GM21529 (cell line): ENCODE data around the gene IPMK.
"Not testable (repeated sequence)": the region's sequence is repeated elsewhere in the genome, so short reads cannot be mapped to it uniquely, and the experiment has no call there.

Experiments used
- ATAC-seq: cut with Tn5 transposase; IDR thresholded peaks from one replicate; pipeline ENCODE4 v1.9.1; 2021; ENCODE audit not compliant: unreplicated experiment

The IPMK gene

DNA sequence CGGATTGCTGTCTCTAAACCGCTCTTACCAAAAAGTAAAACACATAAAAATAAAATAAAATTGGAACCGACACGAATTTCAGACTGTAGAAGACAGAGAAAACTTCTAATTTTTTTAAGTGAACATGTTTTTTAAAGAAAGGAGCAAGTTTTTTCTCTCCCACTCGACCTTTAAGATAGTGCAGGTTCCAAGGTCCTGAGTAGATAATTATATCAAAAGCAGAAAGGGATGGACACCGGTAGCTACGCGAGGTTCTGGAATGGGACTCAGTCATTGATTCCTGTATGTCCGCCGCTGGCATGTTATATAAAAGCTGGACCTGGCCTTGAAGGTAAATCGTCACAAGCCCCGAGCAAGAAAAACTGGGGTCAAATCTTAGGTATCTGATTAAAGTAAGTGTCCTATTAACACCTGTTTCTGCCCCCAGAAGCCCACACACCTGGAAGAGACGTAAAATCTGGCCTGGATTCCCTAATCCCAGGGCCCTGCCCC is 806 bp upstream of the IPMK start:
- ATAC-seq: peak; percentile 0

DNA sequence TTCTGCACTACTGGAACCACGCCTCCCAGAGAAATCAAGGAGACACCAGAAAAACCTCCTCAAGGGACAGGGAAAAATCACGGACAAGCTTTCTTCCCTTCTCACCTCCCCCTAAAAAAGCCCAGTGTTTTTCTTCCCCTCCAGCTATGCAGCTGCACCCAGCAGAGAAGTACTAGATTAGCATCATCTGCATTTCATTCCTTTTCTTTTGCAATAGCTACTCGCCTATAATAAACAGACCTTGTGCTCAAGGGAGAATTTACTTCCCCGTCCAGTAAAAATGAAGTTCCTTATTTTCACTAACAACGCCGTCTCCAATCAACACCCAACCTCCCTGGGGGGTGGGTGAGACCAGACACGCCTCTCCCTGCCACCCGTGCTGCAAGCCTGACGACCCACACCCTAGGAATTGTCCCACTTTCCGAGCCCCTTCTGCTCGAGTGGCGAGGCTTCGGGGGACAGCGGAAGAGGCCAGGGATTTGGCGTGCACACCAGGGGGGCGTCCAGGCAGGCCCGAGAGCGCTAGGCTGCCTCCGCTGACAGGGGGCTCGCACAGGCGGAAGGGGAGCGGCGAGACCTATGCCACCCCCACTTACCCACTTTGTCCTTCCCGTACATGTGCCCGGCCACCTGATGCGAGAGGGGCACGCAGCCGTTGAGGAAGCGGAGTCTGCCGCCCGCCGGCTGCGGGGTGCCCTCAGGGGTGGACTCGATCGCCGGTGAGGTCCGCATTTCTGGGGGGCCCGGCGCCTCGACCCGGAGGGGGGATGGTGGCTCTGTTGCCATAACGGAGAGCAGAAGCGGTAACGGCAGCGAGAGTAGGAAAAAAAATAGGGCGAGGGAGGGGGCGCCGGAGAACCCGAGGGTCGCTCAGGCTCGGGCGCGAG is 625 bp downstream of the IPMK start:
- peak; percentile 10 for ATAC-seq

DNA sequence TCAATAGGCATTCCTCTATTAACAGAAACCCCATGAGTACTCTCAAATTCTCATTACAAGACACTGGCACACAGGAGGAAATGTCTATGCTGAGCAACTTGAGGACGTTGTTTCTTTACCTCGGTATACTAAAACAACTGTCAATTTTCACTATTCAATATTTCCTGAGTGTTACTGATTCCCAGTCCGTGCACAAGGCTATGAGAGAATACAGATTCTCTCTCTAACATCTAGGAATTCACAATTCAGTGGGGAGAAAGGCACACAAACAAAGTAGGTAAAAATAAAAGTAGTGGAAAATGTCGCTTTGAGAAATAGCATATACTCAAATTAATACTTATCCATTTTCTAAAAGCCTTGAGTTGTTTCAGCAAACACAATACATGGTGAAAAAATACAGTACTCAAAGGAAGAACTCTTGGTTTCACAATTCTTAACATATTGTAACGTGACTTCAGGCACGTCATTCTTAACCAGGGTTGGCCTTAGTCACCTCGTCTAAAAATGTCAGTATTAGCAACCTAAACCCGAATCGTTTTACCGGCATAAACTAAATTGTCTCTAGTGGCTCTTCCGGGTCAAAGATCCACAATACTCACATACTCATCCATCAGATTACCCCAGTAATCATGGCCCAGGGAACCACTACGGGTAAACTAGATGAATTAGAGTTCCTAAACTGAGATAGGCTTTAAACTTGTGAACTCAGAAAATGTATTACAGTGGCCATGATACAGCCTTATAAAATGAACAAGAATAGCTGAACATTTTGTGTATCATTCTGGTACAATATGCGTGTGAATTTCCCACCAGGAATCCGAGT is 1.5 kb downstream of the IPMK start:
- ATAC-seq: peak; percentile 16

DNA sequence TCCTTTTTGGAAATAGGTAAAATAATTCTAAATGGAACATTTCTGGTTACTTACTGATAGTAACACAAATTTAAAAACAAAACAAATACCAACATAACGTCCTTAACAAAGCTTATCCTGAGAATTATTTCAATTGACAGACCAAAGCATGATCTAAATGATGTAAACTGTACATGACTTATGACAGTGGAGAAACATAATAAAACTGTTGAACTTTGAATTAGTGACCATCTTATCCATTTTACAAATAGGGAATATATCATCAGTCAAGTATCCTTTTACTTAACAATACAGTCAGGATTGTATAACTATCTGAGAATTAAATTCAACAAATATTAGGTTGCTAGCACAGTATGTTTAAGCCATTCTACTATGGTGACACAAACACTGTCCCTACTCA is 2.4 kb downstream of the IPMK start:
- ATAC-seq: no peak

DNA sequence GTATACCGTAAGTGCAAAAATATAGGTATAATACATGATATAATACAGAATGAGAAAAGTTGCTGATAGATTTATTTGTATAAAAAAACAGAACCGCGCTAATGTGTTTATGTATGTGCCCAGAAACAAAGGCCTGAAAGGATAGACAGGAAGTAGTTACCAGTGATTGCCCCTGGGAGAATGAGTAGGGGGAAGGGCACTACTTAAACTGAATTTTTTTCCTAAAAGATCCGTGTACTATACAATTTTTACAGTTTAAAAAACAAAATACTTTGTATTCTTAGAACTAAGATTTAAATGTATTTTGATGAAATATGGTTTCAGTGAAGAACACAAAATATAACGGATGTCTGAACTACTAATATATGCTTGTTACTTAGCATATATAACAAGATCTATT is 2.9 kb downstream of the IPMK start:
- ATAC-seq: no peak

DNA sequence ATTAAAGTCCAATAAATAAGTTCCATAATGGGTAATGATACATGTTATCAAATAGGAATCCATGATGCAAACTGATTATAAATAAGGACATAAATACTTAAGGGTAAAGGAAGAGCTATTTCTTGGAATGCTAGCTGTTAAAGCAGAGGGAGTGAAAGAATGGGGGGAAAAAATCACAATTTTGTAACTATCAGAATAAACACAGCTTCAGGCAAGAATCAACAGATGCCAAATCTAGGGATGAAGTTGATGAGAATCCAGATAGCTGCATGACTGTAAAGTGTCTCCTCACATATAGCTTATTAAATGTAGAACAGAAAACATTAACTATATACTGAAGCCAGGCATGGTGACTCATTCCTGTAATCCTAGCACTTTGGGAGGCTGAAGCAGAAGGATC is 4.9 kb downstream of the IPMK start:
- ATAC-seq: no peak

DNA sequence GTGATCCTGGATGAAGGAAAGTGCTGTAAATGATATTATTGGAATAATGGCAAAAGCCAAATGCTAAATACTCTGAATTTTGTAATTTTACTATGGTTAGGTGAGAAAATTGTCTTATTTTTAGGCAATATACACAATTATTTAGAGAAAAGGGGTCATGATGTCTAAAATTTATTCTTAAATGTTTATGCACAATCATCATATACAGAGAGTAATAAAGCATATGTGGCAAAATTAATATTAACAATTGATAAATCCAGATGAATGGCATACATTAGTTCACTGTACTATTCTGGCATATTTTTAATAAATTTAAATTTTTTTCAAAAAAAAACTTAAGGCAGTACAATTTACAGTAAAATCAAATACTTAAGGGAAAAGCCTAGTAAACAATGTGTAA is 7.4 kb downstream of the IPMK start:
- ATAC-seq: no peak

DNA sequence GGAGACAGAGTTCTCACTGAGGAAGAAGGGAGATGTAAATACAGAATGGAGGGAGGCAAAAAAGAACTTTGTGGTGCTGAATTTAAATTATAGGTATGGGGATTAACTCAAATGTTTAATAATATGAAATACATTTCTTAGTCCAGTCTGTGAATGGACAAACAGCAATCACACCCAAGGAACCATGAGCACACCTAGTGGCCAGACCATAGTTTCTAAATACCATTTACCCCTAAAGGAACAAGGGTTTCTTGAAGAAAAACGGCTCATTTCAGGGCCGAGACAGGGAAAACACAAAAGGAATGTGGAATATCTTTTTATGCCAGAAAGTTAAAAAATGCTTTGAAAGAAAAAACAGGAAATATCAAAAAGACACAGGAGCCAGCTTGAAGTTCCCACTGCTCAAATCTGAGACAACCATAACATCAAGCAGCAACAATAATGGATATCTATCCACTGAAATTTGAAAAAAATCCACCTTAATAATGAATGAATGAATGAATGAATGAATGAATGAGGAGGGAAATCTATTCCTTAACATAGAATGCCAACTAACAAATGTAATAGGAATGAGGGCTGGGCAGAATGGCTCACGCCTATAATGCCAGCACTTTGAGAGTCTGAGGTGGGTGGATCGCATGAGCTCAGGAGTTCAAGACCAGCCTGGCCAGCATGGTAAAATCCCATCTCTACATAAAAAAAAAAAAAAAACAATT is 8.6 kb downstream of the IPMK start:
- no peak for ATAC-seq

DNA sequence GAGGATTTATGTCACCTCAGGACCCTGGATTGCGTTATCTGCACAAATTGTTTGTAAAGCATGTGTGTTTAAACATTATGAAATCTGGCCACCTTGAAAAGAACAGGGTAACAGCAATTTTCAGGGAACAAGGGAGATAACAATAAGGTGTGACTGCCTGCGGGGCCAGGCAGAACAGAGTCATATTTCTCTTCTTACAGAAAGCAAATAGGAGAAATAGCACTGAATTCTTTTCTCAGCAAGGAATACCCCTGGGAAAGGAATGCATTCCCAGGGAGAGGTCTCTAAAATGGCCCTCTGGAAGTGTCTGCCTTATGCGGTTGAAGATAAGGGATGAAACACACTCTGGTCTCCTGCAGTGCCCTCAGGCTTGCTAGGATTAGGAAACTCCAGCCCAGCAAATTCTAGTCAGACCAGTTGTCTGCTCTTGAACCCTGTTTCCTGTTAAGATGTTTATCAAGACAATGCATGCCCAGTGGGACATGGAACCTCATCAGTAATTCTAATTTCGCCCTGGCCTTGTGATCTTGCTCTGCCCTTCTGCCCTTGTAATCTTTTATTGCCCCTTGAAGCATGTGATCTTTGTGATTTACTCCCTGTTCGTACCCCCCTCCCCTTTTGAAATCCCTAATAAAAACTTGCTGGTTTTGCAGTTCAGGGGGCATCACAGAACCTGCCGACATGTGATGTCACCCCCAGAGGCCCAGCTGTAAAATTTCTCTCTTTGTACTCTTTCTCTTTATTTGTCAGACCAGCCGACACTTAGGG is 11.5 kb downstream of the IPMK start:
- ATAC-seq: not testable (repeated sequence)

DNA sequence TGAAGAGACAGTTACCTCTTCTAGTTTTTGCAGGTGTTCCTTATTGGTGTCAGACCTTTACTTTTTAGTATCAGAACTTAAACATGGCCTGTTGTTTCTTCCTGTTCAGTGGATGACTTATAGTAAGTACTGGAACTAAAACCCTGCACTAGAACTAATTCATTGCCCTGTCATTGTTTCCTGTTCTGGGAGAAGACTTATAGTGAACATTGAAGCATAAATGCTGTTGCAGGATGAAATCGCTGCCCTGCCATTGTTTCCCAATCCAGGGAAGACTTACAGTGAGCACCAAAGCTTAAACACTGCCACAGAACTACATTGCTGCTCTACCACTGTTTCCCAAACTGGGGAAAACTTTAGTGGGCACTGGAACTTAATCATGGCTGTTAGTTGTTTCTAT is 13.1 kb downstream of the IPMK start:
- no peak for ATAC-seq

DNA sequence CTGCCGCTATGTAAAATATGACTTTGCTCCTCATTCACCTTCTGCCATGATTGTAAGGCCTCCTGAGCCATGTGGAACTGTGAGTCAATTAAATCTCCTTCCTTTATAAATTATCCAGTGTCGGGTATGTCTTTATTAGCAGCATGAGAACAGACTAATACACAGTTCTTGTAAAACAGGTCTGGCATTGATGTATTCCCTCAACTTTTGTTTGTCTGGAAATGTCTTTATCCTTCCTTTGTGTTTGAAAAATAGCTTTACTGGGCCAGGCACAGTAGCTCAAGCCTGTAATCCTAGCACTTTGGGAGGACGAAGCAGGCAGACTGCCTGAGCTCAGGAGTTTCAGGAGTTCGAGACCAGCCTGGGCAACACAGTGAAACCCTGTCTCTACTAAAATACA is 14.5 kb downstream of the IPMK start:
- ATAC-seq: no peak

DNA sequence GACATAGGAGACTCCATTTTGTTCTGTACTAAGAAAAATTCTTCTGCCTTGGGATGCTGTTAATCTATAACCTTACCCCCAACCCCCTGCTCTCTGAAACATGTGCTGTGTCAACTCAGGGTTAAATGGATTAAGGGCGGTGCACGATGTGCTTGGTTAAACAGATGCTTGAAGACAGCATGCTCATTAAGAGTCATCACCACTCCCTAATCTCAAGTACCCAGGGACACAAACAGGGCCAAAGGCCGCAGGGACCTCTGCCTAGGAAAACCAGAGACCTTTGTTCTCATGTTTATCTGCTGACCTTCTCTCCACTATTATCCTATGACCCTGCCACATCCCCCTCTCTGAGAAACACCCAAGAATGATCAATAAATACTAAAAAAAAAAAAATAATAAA is 23.0 kb downstream of the IPMK start:
- not testable (repeated sequence) for ATAC-seq

DNA sequence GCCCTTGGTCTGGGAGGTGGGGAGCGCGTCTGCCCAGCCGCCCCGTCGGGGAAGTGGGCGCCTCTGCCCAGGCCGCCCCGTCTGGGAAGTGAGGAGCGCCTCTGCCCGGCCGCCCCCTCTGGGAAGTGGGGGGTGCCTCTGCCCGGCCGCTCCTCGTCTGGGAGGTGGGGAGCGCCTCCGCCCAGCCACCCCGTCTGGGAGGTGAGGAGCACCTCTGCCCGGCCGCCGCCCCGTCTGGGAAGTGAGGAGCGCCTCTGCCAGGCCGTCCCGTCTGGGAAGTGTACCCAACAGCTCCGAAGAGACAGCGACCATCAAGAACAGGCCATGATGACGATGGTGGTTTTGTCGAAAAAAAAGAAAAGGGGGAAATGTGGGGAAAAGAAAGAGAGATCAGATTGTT is 23.5 kb downstream of the IPMK start:
- ATAC-seq: not testable (repeated sequence)

DNA sequence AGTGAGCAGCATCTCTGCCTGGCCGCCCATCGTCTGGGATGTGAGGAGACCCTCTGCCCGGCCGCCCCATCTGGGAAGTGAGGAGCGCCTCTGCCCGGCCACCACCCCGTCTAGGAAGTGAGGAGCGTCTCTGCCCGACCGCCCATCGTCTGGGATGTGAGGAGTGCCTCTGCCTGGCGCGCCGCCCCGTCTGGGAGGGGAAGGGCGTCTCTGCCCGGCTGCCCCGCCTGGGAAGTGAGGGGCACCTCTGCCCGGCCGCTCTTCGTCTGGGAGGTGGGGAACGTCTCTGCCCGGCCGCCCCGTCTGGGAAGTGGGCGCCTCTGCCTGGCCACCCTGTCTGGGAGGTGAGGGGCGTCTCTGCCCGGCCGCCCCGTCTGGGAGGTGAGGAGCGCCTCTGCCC is 23.9 kb downstream of the IPMK start:
- ATAC-seq: not testable (repeated sequence)

DNA sequence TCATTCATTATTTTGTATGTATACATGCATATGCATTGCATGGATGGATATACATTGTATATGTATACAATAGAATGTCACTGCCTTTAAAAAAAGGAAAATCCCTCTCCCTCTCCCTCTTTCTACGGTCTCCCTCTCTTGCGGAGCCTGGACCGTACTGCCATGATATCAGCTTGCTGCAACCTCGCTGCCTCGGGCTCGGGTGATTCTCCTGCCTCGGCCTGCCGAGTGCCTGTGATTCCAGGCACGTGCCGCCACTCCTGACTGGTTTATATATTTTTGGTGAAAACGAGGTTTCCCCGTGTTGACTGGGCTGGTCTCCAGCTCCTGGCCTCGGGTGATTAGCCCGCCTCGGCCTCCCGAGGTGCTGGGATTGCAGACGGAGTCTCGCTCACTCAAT is 24.4 kb downstream of the IPMK start:
- no peak for ATAC-seq

DNA sequence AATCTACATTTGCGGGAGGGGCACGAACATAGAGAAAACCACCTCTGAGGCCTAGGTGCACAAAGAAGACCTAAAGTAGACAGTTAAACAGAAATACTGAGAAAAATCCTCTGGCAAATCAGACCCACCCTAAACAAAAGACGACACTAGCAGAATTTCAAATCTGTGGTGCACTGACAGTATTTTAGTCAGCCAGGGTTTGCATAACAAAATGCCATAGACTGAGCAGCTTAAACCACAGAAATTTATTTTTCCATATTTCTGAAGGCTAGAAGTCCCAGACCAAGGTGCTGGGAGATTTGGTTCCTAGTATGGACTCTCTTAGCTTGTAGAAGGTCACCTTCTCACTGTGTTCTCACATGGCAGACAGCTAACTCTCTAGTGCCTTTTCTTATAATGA is 26.3 kb downstream of the IPMK start:
- no peak for ATAC-seq

DNA sequence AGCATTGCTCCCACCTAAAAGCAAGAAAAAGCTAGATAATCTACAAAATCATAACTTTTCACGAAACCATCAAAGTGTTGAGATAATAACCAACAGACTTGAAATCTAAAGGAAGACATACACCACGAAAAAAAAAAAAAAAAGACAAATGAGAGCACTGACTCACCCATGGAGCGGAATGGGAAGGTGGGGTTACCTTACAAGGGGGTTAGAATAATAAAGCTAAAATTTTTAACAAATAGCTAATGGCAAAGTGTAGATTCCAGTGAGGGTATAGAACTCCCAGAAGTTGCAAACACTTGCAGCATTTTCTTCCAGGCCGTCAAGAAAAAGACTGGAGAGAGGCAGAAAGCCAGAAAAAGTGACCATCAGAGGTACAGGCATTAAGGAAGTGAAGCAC is 27.2 kb downstream of the IPMK start:
- ATAC-seq: no peak

DNA sequence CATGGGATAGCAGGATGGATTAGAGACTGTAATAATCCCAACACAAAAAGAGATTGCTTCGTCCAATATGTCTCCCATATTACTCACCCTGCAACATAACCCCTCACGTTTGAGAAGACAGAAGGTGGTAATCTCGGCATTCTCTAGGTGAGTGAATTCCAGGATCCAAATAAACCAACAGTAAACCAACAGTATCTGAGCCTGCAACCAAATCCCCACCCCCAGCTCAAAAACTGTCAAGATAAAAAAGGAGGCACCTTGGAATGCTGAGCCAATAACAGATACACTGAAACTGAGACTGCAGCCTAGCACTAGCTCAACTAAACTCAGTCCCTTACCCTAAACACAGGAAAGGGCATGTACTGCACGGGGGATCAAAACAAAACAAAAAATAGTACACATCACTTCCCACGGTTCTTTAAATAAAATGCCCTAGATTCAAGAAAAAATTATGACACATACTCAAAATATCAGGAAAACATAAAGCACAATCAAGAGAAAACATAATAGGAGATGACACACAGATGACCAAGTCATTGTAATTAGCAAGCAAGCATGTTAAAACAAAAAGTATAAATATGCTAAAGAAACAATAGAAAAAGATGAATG is 28.0 kb downstream of the IPMK start:
- ATAC-seq: no peak

DNA sequence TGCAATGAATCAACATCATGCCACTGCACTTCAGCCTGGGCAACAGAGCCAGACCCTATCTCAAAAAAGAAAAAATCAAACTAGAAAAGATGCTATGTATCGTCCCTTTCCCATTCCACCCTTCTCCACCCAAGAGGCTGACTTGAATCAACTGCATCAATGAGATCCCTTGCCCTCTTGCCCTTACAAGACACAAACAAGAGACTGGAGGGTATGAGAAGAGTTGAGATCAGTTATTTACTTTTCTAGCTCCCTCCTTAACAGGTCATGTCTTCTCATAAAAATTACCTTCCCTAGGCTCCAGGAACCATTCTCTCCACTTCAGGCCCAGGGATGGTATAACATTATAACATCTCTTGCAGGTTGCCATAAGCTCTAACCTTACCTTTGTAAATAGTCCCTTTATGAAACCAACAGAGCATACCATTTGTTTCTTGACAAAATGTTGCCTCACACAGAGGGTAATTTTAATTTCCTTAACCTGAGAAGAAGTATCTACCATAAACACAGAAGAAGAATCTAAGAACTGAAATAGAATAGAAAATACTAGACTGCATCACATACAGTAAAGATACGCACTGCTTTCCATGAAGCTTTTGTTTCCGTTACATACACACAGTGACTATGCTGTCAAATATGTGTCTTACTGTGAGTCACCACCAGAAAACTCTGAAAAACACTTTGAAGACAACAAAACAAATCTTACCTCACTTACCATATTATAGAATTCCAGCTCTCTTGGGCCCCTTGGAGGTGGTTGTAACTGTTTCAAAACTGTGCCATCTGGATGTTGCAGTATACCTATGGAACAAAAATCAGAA is 30.5 kb downstream of the IPMK start:
- no peak for ATAC-seq
